Left lobe of liver (tissue), 2 donors: Measurements from ENCODE around the gene TRIM5. TPM values are rescaled to one million over a fixed set of nuclear protein-coding genes. Genes with fewer than 3 reads are reported as not detected.
"Not testable (repeated sequence)": the region's sequence is repeated elsewhere in the genome, so short reads cannot be mapped to it uniquely, and the experiment has no call there.

Experiments used
- ATAC-seq: fragments of 200-7000 bp; cut with Tn5 transposase; one replicate; pipeline ENCODE4 v1.9.1; 2020; ENCODE audit warnings: mild to moderate bottlenecking, moderate library complexity
- DNase-seq: peaks from one replicate; pipeline ENCODE4 v3.0.0-alpha.2; 2020; ENCODE audit warnings: low spot score
- total RNA-seq: library from RNA; stranded (reverse); gene quantifications from one replicate; pipeline ENCODE4 v1.2.1, GENCODE V29; 2021
- donor health status: DM: no; HTN: no; CAD: no; lungs with moderate emphysema.
- donor health status: DM: no; HTN: yes; CAD: no.

TRIM5 gene
- 19.4 TPM for total RNA-seq

- peak; percentile 87 for DNase-seq
- ATAC-seq, result peak; percentile 96
Observed at GRCh38 chr11:5684646-5685362, at the start of gene TRIM5. Gene TRIM5 (minus strand): TSS chr11:5685074. CDS start chr11:5680177, 4,897 bp downstream.

GRCh38 chr11:5727691-5728090 is 42.8 kb upstream of the TRIM5 start:
- ATAC-seq (no peak), DNase-seq (no peak)

GRCh38 chr11:5726351-5726750 is 41.5 kb upstream of the TRIM5 start:
- DNase-seq (no peak), ATAC-seq (no peak)

GRCh38 chr11:5722622-5723021 is 37.7 kb upstream of the TRIM5 start:
- ATAC-seq (peak; percentile 87), DNase-seq (no peak)

- no peak for ATAC-seq
- DNase-seq, result no peak
Observed at GRCh38 chr11:5719703-5720495, 35.0 kb upstream of the TRIM5 start.

- DNase-seq, ATAC-seq: not testable (repeated sequence)
Observed at GRCh38 chr11:5716518-5716917, 31.6 kb upstream of the TRIM5 start.

- ATAC-seq (no peak), DNase-seq (no peak)
Observed at GRCh38 chr11:5713695-5714094, 28.8 kb upstream of the TRIM5 start.

- no peak for DNase-seq
Observed at GRCh38 chr11:5712507-5712906, 27.6 kb upstream of the TRIM5 start.

GRCh38 chr11:5705688-5706087 is 20.8 kb upstream of the TRIM5 start:
- DNase-seq, result no peak
- no peak for ATAC-seq

More at GRCh38 chr11:5712507-5712906, 27.6 kb upstream of the TRIM5 start:
- peak; percentile 76 for ATAC-seq

- ATAC-seq, result no peak
Observed at GRCh38 chr11:5703741-5704536, 19.1 kb upstream of the TRIM5 start.

GRCh38 chr11:5701055-5701577 is 16.2 kb upstream of the TRIM5 start:
- DNase-seq (no peak), ATAC-seq (no peak)

More at GRCh38 chr11:5703741-5704536, 19.1 kb upstream of the TRIM5 start:
- DNase-seq, result no peak

GRCh38 chr11:5700421-5701054 is 15.7 kb upstream of the TRIM5 start:
- DNase-seq, result no peak
- ATAC-seq, result no peak

- DNase-seq (no peak), ATAC-seq (no peak)
Observed at GRCh38 chr11:5698281-5698680, 13.4 kb upstream of the TRIM5 start.

GRCh38 chr11:5696210-5696609 is 11.3 kb upstream of the TRIM5 start:
- DNase-seq (no peak), ATAC-seq (no peak)

- ATAC-seq, result no peak
Observed at GRCh38 chr11:5695580-5695979, 10.7 kb upstream of the TRIM5 start.

GRCh38 chr11:5694642-5695041 is 9.8 kb upstream of the TRIM5 start:
- DNase-seq (no peak), ATAC-seq (no peak)

More at GRCh38 chr11:5695580-5695979, 10.7 kb upstream of the TRIM5 start:
- DNase-seq, result no peak

GRCh38 chr11:5691964-5692361 is 7.1 kb upstream of the TRIM5 start:
- no peak for DNase-seq
- no peak for ATAC-seq

GRCh38 chr11:5691238-5691963 is 6.5 kb upstream of the TRIM5 start:
- ATAC-seq, DNase-seq: not testable (repeated sequence)

- peak; percentile 36 for ATAC-seq
- DNase-seq, result no peak
Observed at GRCh38 chr11:5690736-5691135, 5.9 kb upstream of the TRIM5 start.

GRCh38 chr11:5690216-5690615 is 5.3 kb upstream of the TRIM5 start:
- DNase-seq (no peak), ATAC-seq (peak; percentile 59)
